HuH-7.5 (cell line): ENCODE measurements around the gene RPTOR.
A peak's percentile ranks its signal among the peaks of the same experiment; 100 is the strongest.
"Not testable (repeated sequence)": the region's sequence is repeated elsewhere in the genome, so short reads cannot be mapped to it uniquely, and the experiment has no call there.

ENCODE experiments used
- DNase-seq: peaks from one replicate; pipeline ENCODE4 v3.0.0; 2011; ENCODE audit warnings: low spot score

RPTOR gene

GRCh38 chr17:80783486-80783885 lies 238.8 kb downstream of the RPTOR start:
- no peak for DNase-seq

GRCh38 chr17:80783971-80784370 lies 239.3 kb downstream of the RPTOR start:
- DNase-seq, result no peak

- DNase-seq, result no peak
Measured at GRCh38 chr17:80785477-80786178, 241.0 kb downstream of the RPTOR start.

- no peak for DNase-seq
Measured at GRCh38 chr17:80786470-80786869, 241.8 kb downstream of the RPTOR start.

GRCh38 chr17:80786887-80787286 lies 242.2 kb downstream of the RPTOR start:
- no peak for DNase-seq

- DNase-seq, result no peak
Measured at GRCh38 chr17:80787881-80788280, 243.2 kb downstream of the RPTOR start.

GRCh38 chr17:80789356-80789902 lies 244.8 kb downstream of the RPTOR start:
- DNase-seq, result no peak

GRCh38 chr17:80790021-80790765 lies 245.6 kb downstream of the RPTOR start:
- no peak for DNase-seq

GRCh38 chr17:80790981-80791742 lies 246.5 kb downstream of the RPTOR start:
- DNase-seq, result no peak

- peak; percentile 51 for DNase-seq
Measured at GRCh38 chr17:80791758-80792284, 247.2 kb downstream of the RPTOR start.

GRCh38 chr17:80792373-80792781 lies 247.7 kb downstream of the RPTOR start:
- no peak for DNase-seq

- no peak for DNase-seq
Measured at GRCh38 chr17:80793421-80793820, 248.8 kb downstream of the RPTOR start.

GRCh38 chr17:80793851-80794267 lies 249.2 kb downstream of the RPTOR start:
- no peak for DNase-seq

GRCh38 chr17:80794281-80795089 lies 249.8 kb downstream of the RPTOR start:
- no peak for DNase-seq

GRCh38 chr17:80795090-80795580 lies 250.5 kb downstream of the RPTOR start:
- no peak for DNase-seq

GRCh38 chr17:80795754-80796153 lies 251.1 kb downstream of the RPTOR start:
- no peak for DNase-seq

- DNase-seq, result no peak
Measured at GRCh38 chr17:80796430-80796861, 251.8 kb downstream of the RPTOR start.

GRCh38 chr17:80797222-80797621 lies 252.6 kb downstream of the RPTOR start:
- DNase-seq, result not testable (repeated sequence)

GRCh38 chr17:80797741-80798594 lies 253.3 kb downstream of the RPTOR start:
- DNase-seq, result no peak
